Articular chondrocyte of knee joint (primary cell): ENCODE results near the gene PLEKHA4. TPM values are rescaled to one million over a fixed set of nuclear protein-coding genes. Genes with fewer than 3 reads are reported as not detected.

Source experiments
- small RNA-seq: library from RNA; depleted of rRNA; stranded (forward); fragments of <200 nt; gene quantifications from one replicate; pipeline ENCODE3, GENCODE V24; 2012
- total RNA-seq: library from RNA; depleted of rRNA; stranded (reverse); fragments of >200 nt; gene quantifications from 2 replicates; pipeline ENCODE4 v1.2.3, GENCODE V29; 2012

Gene PLEKHA4
- total RNA-seq = 23.1 and 31.3 TPM in 2 replicates

GRCh38 chr19:48868114-48868886 lies at the start of gene PLEKHA4:
Gene PLEKHA4, minus strand, starts transcription at chr19:48868617. Its CDS starts 997 bp downstream, at chr19:48867620.

GRCh38 chr19:48899781-48900476 lies 31.5 kb upstream of the PLEKHA4 start, which contains the start of gene NUCB1:
Gene NUCB1, plus strand, starts transcription at chr19:48900312. Its CDS starts 485 bp downstream, at chr19:48900797.

GRCh38 chr19:48872182-48872883 lies 3.9 kb upstream of the PLEKHA4 start, which contains the start of gene PPP1R15A:
Gene PPP1R15A, plus strand, starts transcription at chr19:48872421. Its CDS starts 813 bp downstream, at chr19:48873234.

GRCh38 chr19:48836089-48837017 lies 32.1 kb downstream of the PLEKHA4 start, which contains the start of gene HSD17B14:
Gene HSD17B14, minus strand, starts transcription at chr19:48836491. Its CDS starts 80 bp downstream, at chr19:48836411.

Small RNA genes within 50 kb of the gene (small RNA-seq; reads per million reads assigned to genes)
- not detected for gene RNU6-317P

Other genes starting within 250 kb of the PLEKHA4 start
- gene RPL18, start 249.4 kb downstream of the PLEKHA4 start, total RNA-seq = 1,190 and 1,683 TPM in 2 replicates
- gene SPHK2, start 249.1 kb downstream of the PLEKHA4 start, total RNA-seq = 8.4 and 8.9 TPM in 2 replicates
- 4.5 and 5.0 TPM in 2 replicates for gene DBP, start 231.2 kb downstream of the PLEKHA4 start, total RNA-seq
- 0.78 and 1.4 TPM in 2 replicates for gene CA11, start 222.4 kb downstream of the PLEKHA4 start, total RNA-seq
- gene NTN5, start 195.6 kb downstream of the PLEKHA4 start, total RNA-seq = 0.22 TPM in 1 of 2 replicates, not detected in the other
- not detected in 2 replicates for gene FUT2, start 172.6 kb downstream of the PLEKHA4 start, total RNA-seq
- 1.7 and 2.9 TPM in 2 replicates for gene MAMSTR, start 148.9 kb downstream of the PLEKHA4 start, total RNA-seq
- 0.91 and 1.3 TPM in 2 replicates for gene RASIP1, start 128.0 kb downstream of the PLEKHA4 start, total RNA-seq
- gene IZUMO1, start 121.7 kb downstream of the PLEKHA4 start, total RNA-seq = not detected in 2 replicates
- gene FUT1, start 116.0 kb downstream of the PLEKHA4 start, total RNA-seq = 0.22 TPM in 1 of 2 replicates, not detected in the other
- gene FGF21, start 113.1 kb downstream of the PLEKHA4 start, total RNA-seq = not detected in 2 replicates
- 21.4 and 28.0 TPM in 2 replicates for gene BCAT2, start 57.6 kb downstream of the PLEKHA4 start, total RNA-seq
- 2.2 and 6.8 TPM in 2 replicates for gene HSD17B14, start 32.1 kb downstream of the PLEKHA4 start, total RNA-seq
- gene PPP1R15A, start 3.8 kb upstream of the PLEKHA4 start, total RNA-seq = 59.2 and 70.2 TPM in 2 replicates
- 0.11 TPM in 1 of 2 replicates, not detected in the other for gene TULP2, start 30.1 kb upstream of the PLEKHA4 start, total RNA-seq
- 258 and 269 TPM in 2 replicates for gene NUCB1, start 31.7 kb upstream of the PLEKHA4 start, total RNA-seq
- gene DHDH, start 65.1 kb upstream of the PLEKHA4 start, total RNA-seq = 0.13 and 0.32 TPM in 2 replicates
- 34.5 and 37.1 TPM in 2 replicates for gene BAX, start 86.3 kb upstream of the PLEKHA4 start, total RNA-seq
- 3,310 and 5,078 TPM in 2 replicates for gene FTL, start 96.7 kb upstream of the PLEKHA4 start, total RNA-seq
- 37.5 and 61.8 TPM in 2 replicates for gene GYS1, start 124.7 kb upstream of the PLEKHA4 start, total RNA-seq
- 121 and 122 TPM in 2 replicates for gene RUVBL2, start 125.3 kb upstream of the PLEKHA4 start, total RNA-seq
- gene LHB, start 148.5 kb upstream of the PLEKHA4 start, total RNA-seq = not detected in 2 replicates
- gene CGB3, start 155.7 kb upstream of the PLEKHA4 start, total RNA-seq = not detected in 2 replicates
- gene CGB2, start 163.3 kb upstream of the PLEKHA4 start, total RNA-seq = not detected in 2 replicates
- not detected in 2 replicates for gene CGB1, start 168.3 kb upstream of the PLEKHA4 start, total RNA-seq
- gene CGB5, start 175.2 kb upstream of the PLEKHA4 start, total RNA-seq = not detected in 2 replicates
- not detected in 2 replicates for gene CGB8, start 180.5 kb upstream of the PLEKHA4 start, total RNA-seq
- 0.13 and 0.32 TPM in 2 replicates for gene CGB7, start 189.1 kb upstream of the PLEKHA4 start, total RNA-seq
- not detected in 2 replicates for gene NTF4, start 196.2 kb upstream of the PLEKHA4 start, total RNA-seq
- gene KCNA7, start 204.1 kb upstream of the PLEKHA4 start, total RNA-seq = not detected in 2 replicates
- 85.6 and 88.4 TPM in 2 replicates for gene SNRNP70, start 216.8 kb upstream of the PLEKHA4 start, total RNA-seq
- 2.8 and 3.7 TPM in 2 replicates for gene LIN7B, start 245.8 kb upstream of the PLEKHA4 start, total RNA-seq